Placental epithelial cell (primary cell): ENCODE data around the gene ST8SIA5. TPM values are rescaled to one million over a fixed set of nuclear protein-coding genes. Genes with fewer than 3 reads are reported as not detected.

Experiments
- small RNA-seq: library from RNA; depleted of rRNA; stranded (forward); fragments of <200 nt; gene quantifications from one replicate; pipeline ENCODE3, GENCODE V24; 2012
- total RNA-seq: library from RNA; depleted of rRNA; stranded (reverse); fragments of >200 nt; gene quantifications from 2 replicates; pipeline ENCODE4 v1.2.3, GENCODE V29; 2012

ST8SIA5 gene
- not detected in 2 replicates for total RNA-seq

GRCh38 chr18:46756559-46757201 lies at the start of gene ST8SIA5:
Gene ST8SIA5, minus strand, starts transcription at chr18:46757053. Its CDS starts 545 bp downstream, at chr18:46756508.

GRCh38 chr18:46657115-46657955 lies 99.5 kb downstream of the ST8SIA5 start, which contains the start of gene LOXHD1:
Gene LOXHD1, minus strand, starts transcription at chr18:46657220. Its CDS starts 187 bp downstream, at chr18:46657033.

Small RNAs within 50 kb of the gene (small RNA-seq; reads per million reads assigned to genes)
- gene AC090311.1 = not detected

Other genes starting within 250 kb of the ST8SIA5 start
- gene LOXHD1, start 99.8 kb downstream of the ST8SIA5 start, total RNA-seq = not detected in 2 replicates
- 15.2 and 16.1 TPM in 2 replicates for gene PIAS2, start 160.5 kb upstream of the ST8SIA5 start, total RNA-seq
- gene KATNAL2, start 160.5 kb upstream of the ST8SIA5 start, total RNA-seq = 2.3 and 11.0 TPM in 2 replicates